ENCODE measurements around the gene PALM. TPM values are rescaled to one million over a fixed set of nuclear protein-coding genes. Genes with fewer than 3 reads are reported as not detected.

Gene PALM
- total RNA-seq, 1 experiment from 2014 or later, result 49.6 TPM

DNA sequence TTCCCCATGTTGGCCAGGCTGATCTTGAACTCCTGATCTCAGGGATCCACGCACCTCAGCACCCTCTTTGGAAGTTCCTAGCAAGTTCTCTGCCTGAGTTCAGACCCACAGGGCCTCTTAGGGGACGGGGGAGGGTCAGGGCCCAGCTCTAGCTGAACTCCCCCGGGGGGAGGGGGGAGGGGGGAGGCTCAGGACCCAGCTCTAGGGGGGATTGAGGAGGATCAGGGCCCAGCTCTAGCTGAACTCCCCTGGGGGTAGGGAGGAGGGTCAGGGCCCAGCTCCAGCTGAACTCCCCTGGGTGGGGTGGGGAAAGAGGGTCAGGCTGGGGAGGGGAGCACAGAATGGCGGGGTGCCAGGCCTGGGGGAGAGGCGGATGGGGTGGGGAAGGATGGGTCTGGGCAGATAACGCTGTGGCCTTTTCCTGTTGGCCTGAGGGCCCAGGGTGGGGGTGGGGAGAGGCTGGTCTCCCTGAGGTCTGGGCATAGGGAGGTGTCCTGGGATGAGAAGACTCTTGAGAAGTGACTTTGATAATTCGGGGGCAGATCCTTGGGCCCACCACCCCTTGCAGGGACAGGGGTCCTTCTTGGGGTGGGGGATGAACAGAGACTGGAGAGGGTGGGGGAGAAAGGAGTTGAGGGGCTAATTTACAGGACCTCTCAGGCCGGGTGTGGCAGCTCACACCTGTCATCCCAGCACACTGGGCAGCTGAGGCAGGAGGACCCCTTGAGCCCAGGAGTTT is 83.0 kb downstream of the PALM start:
- in situ Hi-C loops (cut with HindIII; ENCODE audit: low sequenced_read_pairs), result no loop called here
- no peak for DNase-seq (ENCODE audit: low spot score)

DNA sequence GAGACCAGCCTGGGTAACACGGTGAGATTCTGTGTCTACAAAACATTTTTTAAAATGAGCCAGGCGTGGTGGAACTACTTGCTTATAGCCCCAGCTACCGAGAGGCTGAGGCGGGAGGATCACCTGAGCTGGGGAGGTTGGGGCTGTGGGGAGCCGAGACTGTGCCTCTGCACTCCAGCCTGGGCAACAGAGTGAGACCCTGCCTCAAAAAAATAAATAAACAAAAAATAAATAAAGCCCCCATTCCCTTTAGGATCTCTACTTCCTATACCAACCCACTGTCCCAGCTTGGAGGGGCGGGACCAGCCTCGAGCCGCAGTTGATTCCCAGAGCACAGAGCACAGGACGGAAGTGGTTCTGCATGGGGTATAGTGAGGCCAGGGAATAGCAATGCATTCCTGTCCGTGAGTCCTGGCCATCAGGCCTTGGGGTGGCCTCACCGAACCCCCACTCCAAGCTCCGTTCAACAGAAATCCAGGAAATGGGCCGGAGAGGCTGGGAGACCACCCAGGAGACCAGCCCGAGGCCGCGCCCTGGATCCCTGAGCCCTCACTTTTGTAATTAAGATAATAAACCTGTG is 83.7 kb downstream of the PALM start:
- DNase-seq (ENCODE audit: low spot score), result no peak

DNA sequence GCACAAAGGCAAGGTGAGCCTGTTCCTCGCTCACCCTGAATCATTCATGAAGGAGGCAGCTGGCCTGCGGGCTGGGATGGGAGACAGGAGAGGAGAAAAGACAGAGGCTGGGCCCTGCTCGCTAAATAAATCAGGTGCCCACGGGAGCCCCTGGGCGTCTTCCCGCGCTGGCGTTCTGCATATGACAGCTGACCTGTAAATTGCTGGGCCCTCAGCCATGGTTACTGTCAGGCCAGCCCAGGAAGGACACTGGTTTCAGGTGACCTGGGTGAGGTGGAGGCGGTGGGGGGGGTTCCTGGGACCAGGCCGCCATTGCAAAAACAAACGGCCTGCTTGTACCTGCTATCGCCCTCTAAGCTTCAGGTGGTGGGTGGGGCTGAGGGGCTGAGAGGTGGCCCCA is 85.1 kb downstream of the PALM start:
- DNase-seq (ENCODE audit: low spot score), result no peak
- in situ Hi-C loops (cut with HindIII; ENCODE audit: low sequenced_read_pairs), result no loop called here

More for the DNA sequence above, 83.7 kb downstream of the PALM start:
- in situ Hi-C loops (cut with HindIII; ENCODE audit: low sequenced_read_pairs), result no loop called here

DNA sequence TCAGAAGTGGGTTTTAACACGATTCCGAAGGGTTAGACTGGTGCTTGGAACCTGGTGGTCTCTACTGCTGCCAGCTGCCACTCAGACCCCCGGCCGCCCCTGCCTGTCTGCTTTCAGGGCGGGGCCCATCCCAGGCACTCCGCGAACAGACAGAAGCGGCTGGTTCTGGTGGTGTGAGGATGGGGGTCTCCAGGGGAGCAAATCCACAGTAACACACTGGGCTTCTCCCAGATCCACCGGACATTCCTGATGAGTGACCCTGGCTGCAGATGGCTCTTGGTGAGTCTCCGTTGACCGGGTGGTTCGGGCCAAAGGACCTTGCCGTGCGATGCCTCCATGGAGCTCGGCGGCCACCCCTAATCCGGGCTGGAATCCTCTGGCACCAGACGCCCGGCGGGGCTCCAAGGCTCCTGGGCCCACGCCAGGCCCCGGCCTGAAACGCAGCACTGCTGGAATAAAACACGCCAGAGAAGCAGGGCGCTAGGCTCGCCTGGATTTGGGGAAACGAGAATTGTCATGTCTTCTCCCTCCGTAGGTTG is 86.4 kb downstream of the PALM start:
- DNase-seq (ENCODE audit: low spot score), result no peak
- in situ Hi-C loops (cut with HindIII; ENCODE audit: low sequenced_read_pairs), result no loop called here

DNA sequence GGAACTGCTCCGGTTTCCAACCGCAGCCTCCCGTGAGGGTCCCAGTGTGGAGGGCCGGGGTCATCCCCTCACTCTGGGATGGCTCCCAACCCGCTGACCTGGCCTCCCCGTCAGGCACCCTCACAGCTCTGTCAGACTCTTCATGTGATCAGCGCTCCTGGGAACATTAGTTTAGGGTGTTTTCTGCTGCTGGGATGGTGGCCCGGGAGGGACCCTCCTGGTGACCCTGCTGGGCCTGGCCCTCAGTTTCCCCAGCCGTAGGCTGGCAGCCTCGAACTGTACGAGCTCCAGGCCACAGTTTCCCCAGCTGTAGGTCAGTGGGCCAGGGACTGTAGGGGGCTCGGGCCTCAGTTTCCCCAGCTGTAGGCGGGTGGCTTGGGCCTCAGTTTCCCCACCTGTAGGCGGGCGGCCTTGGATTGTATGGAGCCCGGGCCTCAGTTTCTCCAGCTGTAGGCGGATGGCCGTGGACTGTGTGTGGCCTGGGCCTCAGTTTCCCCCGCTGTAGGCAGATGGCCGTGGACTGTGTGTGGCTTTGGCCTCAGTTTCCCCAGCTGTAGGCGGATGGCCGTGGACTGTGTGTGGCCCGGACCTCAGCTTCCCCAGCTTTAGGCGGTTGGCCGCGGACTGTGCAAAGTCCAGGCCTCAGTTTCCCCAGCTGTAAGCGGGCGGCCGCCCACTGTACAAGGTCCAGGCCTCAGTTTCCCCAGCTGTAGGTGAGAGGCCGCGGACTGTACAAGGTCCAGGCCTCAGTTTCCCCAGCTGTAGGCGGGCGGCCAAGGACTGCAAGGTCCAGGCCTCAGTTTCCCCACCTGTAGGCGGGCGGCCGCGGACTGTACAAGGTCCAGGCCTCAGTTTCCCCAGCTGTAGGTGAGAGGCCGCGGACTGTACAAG is 87.2 kb downstream of the PALM start:
- in situ Hi-C loops (cut with HindIII; ENCODE audit: low sequenced_read_pairs), result no loop called here
- DNase-seq (ENCODE audit: low spot score), result no peak

DNA sequence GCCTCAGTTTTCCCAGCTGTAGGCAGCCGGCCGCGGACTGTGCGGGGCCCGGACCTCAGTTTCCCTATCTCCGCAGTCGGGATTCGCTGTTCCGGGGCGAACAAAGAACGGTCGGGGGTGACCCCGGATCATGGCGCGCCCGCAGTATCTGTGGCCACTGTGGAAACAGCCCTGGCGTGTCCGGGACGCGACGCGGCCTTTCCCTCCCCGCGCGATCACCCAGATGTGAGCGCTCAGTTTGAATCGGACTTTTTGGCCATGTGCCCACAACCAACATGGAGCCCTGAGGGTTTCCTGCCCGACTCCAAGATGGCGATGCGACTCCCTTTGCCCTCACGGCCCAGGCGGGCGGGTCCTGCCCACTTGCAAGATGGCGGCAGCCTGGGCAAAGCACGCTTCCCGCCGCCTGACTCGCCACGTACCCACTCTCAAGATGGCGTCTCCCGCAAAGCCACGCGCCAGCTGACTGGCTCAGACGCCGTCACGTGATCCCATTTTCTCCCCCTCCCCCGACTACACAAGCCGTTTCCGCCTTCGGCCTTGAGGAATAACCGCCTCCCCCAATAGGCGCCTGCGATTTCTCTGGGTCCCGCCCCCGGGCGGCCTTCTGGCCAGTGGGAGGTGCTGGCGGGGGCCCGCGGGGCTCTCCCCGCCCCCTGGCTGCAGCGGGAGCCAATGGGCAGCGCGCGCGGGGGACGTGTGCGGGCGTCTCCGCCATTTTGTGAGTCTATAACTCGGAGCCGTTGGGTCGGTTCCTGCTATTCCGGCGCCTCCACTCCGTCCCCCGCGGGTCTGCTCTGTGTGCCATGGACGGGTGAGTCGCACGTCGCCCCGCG is 88.2 kb downstream of the PALM start, which contains the start of gene PTBP1:
Gene PTBP1 (plus strand): TSS at position 761 of the 836 bp plus-strand sequence. CDS start 46 bp downstream, at position 807.
- in situ Hi-C loops (cut with HindIII; ENCODE audit: low sequenced_read_pairs), result no loop called here
- DNase-seq (ENCODE audit: low spot score), result peak; percentile 100

Other genes with a start within 250 kb of the PALM start
- gene SHC2, start 247.9 kb upstream of the PALM start, total RNA-seq (2014; rRNA removed; shearing (Covaris generic)), result 12.7 and 14.3 TPM in 2 replicates
- gene MADCAM1, start 212.4 kb upstream of the PALM start, total RNA-seq (2014; rRNA removed; shearing (Covaris generic)), result 0.14 TPM in 1 of 2 replicates, not detected in the other
- gene TPGS1, start 201.4 kb upstream of the PALM start, total RNA-seq (2014; rRNA removed; shearing (Covaris generic)), result 89.0 and 129 TPM in 2 replicates
- gene CDC34, start 177.2 kb upstream of the PALM start, total RNA-seq (2014; rRNA removed; shearing (Covaris generic)), result 178 and 208 TPM in 2 replicates
- gene GZMM, start 164.9 kb upstream of the PALM start, total RNA-seq (2014; rRNA removed; shearing (Covaris generic)), result 0.17 and 0.74 TPM in 2 replicates
- 618 and 674 TPM in 2 replicates for gene BSG, start 136.3 kb upstream of the PALM start, total RNA-seq (2014; rRNA removed; shearing (Covaris generic))
- 6.0 and 6.7 TPM in 2 replicates for gene HCN2, start 119.1 kb upstream of the PALM start, total RNA-seq (2014; rRNA removed; shearing (Covaris generic))
- gene POLRMT, start 75.4 kb upstream of the PALM start, total RNA-seq (2014; rRNA removed; shearing (Covaris generic)), result 62.0 and 62.8 TPM in 2 replicates
- not detected in 2 replicates for gene FGF22, start 69.1 kb upstream of the PALM start, total RNA-seq (2014; rRNA removed; shearing (Covaris generic))
- gene RNF126, start 45.7 kb upstream of the PALM start, total RNA-seq (2014; rRNA removed; shearing (Covaris generic)), result 44.5 and 48.7 TPM in 2 replicates
- 15.0 and 26.0 TPM in 2 replicates for gene FSTL3, start 32.5 kb upstream of the PALM start, total RNA-seq (2014; rRNA removed; shearing (Covaris generic))
- gene PRSS57, start 13.5 kb upstream of the PALM start, total RNA-seq (2014; rRNA removed; shearing (Covaris generic)), result not detected in 2 replicates
- 1.2 and 2.8 TPM in 2 replicates for gene MISP, start 42.2 kb downstream of the PALM start, total RNA-seq (2014; rRNA removed; shearing (Covaris generic))
- 273 and 361 TPM in 2 replicates for gene PTBP1, start 88.5 kb downstream of the PALM start, total RNA-seq (2014; rRNA removed; shearing (Covaris generic))
- 47.9 and 54.5 TPM in 2 replicates for gene PLPPR3, start 113.0 kb downstream of the PALM start, total RNA-seq (2014; rRNA removed; shearing (Covaris generic))
- 0.25 TPM in 1 of 2 replicates, not detected in the other for gene AZU1, start 118.9 kb downstream of the PALM start, total RNA-seq (2014; rRNA removed; shearing (Covaris generic))
- 2.3 TPM in 1 of 2 replicates, not detected in the other for gene PRTN3, start 132.1 kb downstream of the PALM start, total RNA-seq (2014; rRNA removed; shearing (Covaris generic))
- gene ELANE, start 143.4 kb downstream of the PALM start, total RNA-seq (2014; rRNA removed; shearing (Covaris generic)), result not detected in 2 replicates
- 3.6 and 6.1 TPM in 2 replicates for gene CFD, start 150.7 kb downstream of the PALM start, total RNA-seq (2014; rRNA removed; shearing (Covaris generic))
- gene MED16, start 184.3 kb downstream of the PALM start, total RNA-seq (2014; rRNA removed; shearing (Covaris generic)), result 51.0 and 58.7 TPM in 2 replicates
- not detected in 2 replicates for gene RNU6-9, start 184.5 kb downstream of the PALM start, total RNA-seq (2014; rRNA removed; shearing (Covaris generic))
- gene R3HDM4, start 204.3 kb downstream of the PALM start, total RNA-seq (2014; rRNA removed; shearing (Covaris generic)), result 12.7 and 13.9 TPM in 2 replicates
- gene KISS1R, start 208.4 kb downstream of the PALM start, total RNA-seq (2014; rRNA removed; shearing (Covaris generic)), result 1.8 and 1.9 TPM in 2 replicates
- gene ARID3A, start 217.1 kb downstream of the PALM start, total RNA-seq (2014; rRNA removed; shearing (Covaris generic)), result 95.4 and 103 TPM in 2 replicates

Measured in G401 (cell line).